Panc1 (cell line): ENCODE data around the gene YJU2. TPM values are rescaled to one million over a fixed set of nuclear protein-coding genes. Genes with fewer than 3 reads are reported as not detected.

Source experiments
- ATAC-seq: fragments of 200-7000 bp; cut with Tn5 transposase; 2 replicates; pipeline ENCODE4 v1.9.1; 2020; ENCODE audit warnings: mild to moderate bottlenecking, moderate library complexity
- BruUV-seq: library from RNA; stranded (reverse); fragments of 400-500 nt; replicated peaks from 2 replicates; lab custom pipeline; 2021; lab: Mats Ljungman, UMichigan
- CTCF ChIA-PET: fragments of 300-600 bp; sonication (Branson Sonifier 250); formaldehyde crosslinking; loops from one replicate; lab custom pipeline; 2022; ENCODE audit warnings: antibody characterized with exemption; lab: Charles Lee
- POLR2A ChIA-PET: fragments of 300-600 bp; sonication (Branson Sonifier 250); formaldehyde crosslinking; loops from one replicate; lab custom pipeline; 2022; ENCODE audit warnings: antibody characterized with exemption; lab: Charles Lee
- DNase-seq: peaks from one replicate; pipeline ENCODE4 v3.0.0-alpha.2; 2010; ENCODE audit warnings: low read depth, low spot score
- H3K27ac ChIP-seq: 2 replicates; pipeline ENCODE4 v1.5.1; 2011; ENCODE audit warnings: mild to moderate bottlenecking, low read length, inconsistent platforms
- H3K27me3 ChIP-seq: fragments of 200-500 bp; sonication (Bioruptor generic); 2 replicates; pipeline ENCODE4 v1.6.0; 2014; ENCODE audit warnings: low read length, inconsistent platforms; ENCODE audit not compliant: control insufficient read depth, insufficient read depth
- H3K36me3 ChIP-seq: fragments of 200-500 bp; sonication (Bioruptor generic); 2 replicates; pipeline ENCODE4 v1.5.1; 2014; ENCODE audit warnings: inconsistent platforms, mild to moderate bottlenecking, low read length, moderate library complexity; ENCODE audit not compliant: control insufficient read depth, insufficient read depth
- H3K4me1 ChIP-seq: 2 replicates; pipeline ENCODE4 v1.5.1; 2011; ENCODE audit warnings: inconsistent platforms, mild to moderate bottlenecking, low read length, moderate library complexity; ENCODE audit not compliant: control insufficient read depth, insufficient read depth
- H3K4me3 ChIP-seq, 2 experiments: 2 replicates each; pipeline ENCODE4 v1.5.1; 2011 to 2012; ENCODE audit warnings: low read depth in 2 of 2, low read length in 2 of 2, mild to moderate bottlenecking in 2 of 2, inconsistent platforms in 1 of 2, moderate library complexity in 1 of 2
- H3K9me3 ChIP-seq: fragments of 200-500 bp; sonication (Bioruptor generic); 2 replicates; pipeline ENCODE4 v1.5.1; 2014; ENCODE audit warnings: low read depth, mild to moderate bottlenecking, inconsistent platforms, low read length, moderate library complexity; ENCODE audit not compliant: control insufficient read depth, insufficient read depth
- CTCF ChIP-seq: fragments of 450-650 bp; IDR thresholded peaks from 2 replicates; pipeline ENCODE4 v1.5.1; 2017; ENCODE audit warnings: mild to moderate bottlenecking
- POLR2AphosphoS5 ChIP-seq: IDR thresholded peaks from 2 replicates; pipeline ENCODE4 v1.6.1; 2012; ENCODE audit warnings: mild to moderate bottlenecking, low read depth, low read length, moderate library complexity
- REST ChIP-seq, 2 experiments: IDR thresholded peaks; 2 replicates each; pipeline ENCODE4 v1.6.1; 2011 to 2012; ENCODE audit warnings: low read depth in 2 of 2, control low read depth in 1 of 2, low read length in 1 of 2, mild to moderate bottlenecking in 1 of 2, moderate library complexity in 1 of 2; ENCODE audit not compliant: insufficient read depth in 1 of 2
- SIN3A ChIP-seq: IDR thresholded peaks from 2 replicates; pipeline ENCODE4 v1.6.1; 2012; ENCODE audit warnings: low read depth, mild to moderate bottlenecking, low read length, moderate library complexity, borderline replicate concordance; ENCODE audit not compliant: insufficient read depth
- TCF7L2 ChIP-seq: IDR thresholded peaks from 2 replicates; pipeline ENCODE4 v1.6.1; 2011; ENCODE audit warnings: mild to moderate bottlenecking, low read depth, low read length, inconsistent platforms
- in situ Hi-C: cut with HindIII; loops from 2 replicates; pipeline ENCODE4 v1.10.0; 2016; ENCODE audit warnings: low sequenced_read_pairs, low pct_unique_long_range_greater_than_20kb
- intact Hi-C: fragments of 100-400 bp; cut with micrococcal nuclease; formaldehyde crosslinking; loops from one replicate; pipeline ENCODE4 v1.10.0; 2022; ENCODE audit not compliant: unreplicated experiment
- total RNA-seq: library from RNA; stranded (reverse); gene quantifications from one replicate; pipeline ENCODE4 v1.2.1, GENCODE V29; 2021; ENCODE audit not compliant: unreplicated experiment

YJU2 gene
- total RNA-seq, 1 experiment from 2014 or later, result 15.9 TPM

GRCh38 chr19:4197625-4198466 lies 49.0 kb upstream of the YJU2 start:
- intact Hi-C loops, result no loop called here
- H3K4me3 ChIP-seq, result peak overlapping the region; percentile 9 to 24; a peak in 3 of 4 replicates
- in situ Hi-C loops, result no loop called here
- peaks cover 3% of the 10 kb centered on the region; the same call in 1 of the 2 replicates for H3K27me3 ChIP-seq
- ChIA-PET CTCF (interaction anchor here (1.3 kb wide), 1 partner anchor 58 kb away, joined by 5 read pairs; no protein-coding TSS in a partner anchor), POLR2A (no interaction called here)
- ATAC-seq, result peak; percentile 84
- TF ChIP-seq REST (IDR thresholded peaks at IDR 0.05; ENCODE audit: insufficient read depth in 1 of 2, low read depth in 2 of 2, low read length in 1 of 2) (no peak), TCF7L2 (no peak), POLR2AphosphoS5 (no peak), SIN3A (no peak), CTCF (no peak)
- peaks cover 3% of the 10 kb centered on the region; the same call in 1 of the 2 replicates for H3K4me1 ChIP-seq
- no peak for DNase-seq
- H3K9me3 ChIP-seq, result no peaks in the 10 kb centered on the region
- no peak overlapping the region for H3K27ac ChIP-seq
- no TSS peak for BruUV-seq
- no peaks in the 10 kb centered on the region for H3K36me3 ChIP-seq

- Histone ChIP-seq H3K9me3 (no peaks in the 10 kb centered on the region), H3K4me1 (peaks cover 3% of the 10 kb centered on the region; the same call in 1 of the 2 replicates), H3K36me3 (no peaks in the 10 kb centered on the region), H3K4me3 (no peak overlapping the region), H3K27ac (no peak overlapping the region), H3K27me3 (peaks cover 3% of the 10 kb centered on the region; the same call in 1 of the 2 replicates)
- ATAC-seq (no peak), DNase-seq (no peak)
- CTCF ChIA-PET, result interaction anchor here (0.5 to 1.3 kb wide), 2 partner anchors 58 to 182 kb away, joined by 3 to 5 read pairs; no protein-coding TSS in a partner anchor
- no peak for TF ChIP-seq TCF7L2
- TF ChIP-seq CTCF, result no peak
- TF ChIP-seq REST (IDR thresholded peaks at IDR 0.05; ENCODE audit: insufficient read depth in 1 of 2, low read depth in 2 of 2, low read length in 1 of 2), result no peak
- TF ChIP-seq POLR2AphosphoS5, result no peak
- no peak for TF ChIP-seq SIN3A
- POLR2A ChIA-PET, result no interaction called here
- in situ Hi-C loops (no loop called here), intact Hi-C loops (no loop called here)
- BruUV-seq, result no TSS peak
These were observed 48.3 kb upstream of the YJU2 start for GRCh38 chr19:4198467-4199126.
